ENCODE results near the gene PIP5KL1.

DNA sequence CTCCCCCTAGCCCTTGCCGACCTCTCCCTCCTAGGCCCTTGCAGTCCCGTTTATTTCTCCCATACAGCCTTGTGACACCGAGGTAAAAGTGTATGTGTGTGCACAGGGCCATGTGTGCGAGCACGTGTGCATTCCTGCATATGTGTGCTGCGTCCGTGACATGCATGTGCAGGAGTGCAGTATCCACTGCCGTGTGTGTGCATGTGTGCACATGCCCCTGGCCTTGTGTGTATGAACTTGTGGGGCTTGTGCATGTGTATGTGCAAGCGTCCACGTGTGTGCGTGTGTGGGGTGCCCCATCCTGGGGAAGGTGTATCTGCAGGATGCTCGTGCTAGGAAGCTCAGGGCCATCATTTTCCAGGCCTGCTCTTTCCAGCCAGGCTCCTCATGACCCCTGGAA lies 59.7 kb downstream of the PIP5KL1 start:
- no peak for TF ChIP-seq EP300 (IDR thresholded peaks at IDR 0.05)
- TF ChIP-seq, protein P1, sequence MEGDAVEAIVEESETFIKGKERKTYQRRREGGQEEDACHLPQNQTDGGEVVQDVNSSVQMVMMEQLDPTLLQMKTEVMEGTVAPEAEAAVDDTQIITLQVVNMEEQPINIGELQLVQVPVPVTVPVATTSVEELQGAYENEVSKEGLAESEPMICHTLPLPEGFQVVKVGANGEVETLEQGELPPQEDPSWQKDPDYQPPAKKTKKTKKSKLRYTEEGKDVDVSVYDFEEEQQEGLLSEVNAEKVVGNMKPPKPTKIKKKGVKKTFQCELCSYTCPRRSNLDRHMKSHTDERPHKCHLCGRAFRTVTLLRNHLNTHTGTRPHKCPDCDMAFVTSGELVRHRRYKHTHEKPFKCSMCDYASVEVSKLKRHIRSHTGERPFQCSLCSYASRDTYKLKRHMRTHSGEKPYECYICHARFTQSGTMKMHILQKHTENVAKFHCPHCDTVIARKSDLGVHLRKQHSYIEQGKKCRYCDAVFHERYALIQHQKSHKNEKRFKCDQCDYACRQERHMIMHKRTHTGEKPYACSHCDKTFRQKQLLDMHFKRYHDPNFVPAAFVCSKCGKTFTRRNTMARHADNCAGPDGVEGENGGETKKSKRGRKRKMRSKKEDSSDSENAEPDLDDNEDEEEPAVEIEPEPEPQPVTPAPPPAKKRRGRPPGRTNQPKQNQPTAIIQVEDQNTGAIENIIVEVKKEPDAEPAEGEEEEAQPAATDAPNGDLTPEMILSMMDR (IDR thresholded peaks at IDR 0.05) = no peak
- no peak for TF ChIP-seq POLR2A (IDR thresholded peaks at IDR 0.05)

Data from ovary (tissue), 3 donors.